K562 (cell line): ENCODE data around the gene TTC27. TPM values are rescaled to one million over a fixed set of nuclear protein-coding genes. Genes with fewer than 3 reads are reported as not detected.

ENCODE experiments used
- CHD7 ChIP-seq: fragments of 200-600 bp; sonication (generic); IDR thresholded peaks from one replicate; pipeline ENCODE4 v1.6.1; 2012; ENCODE audit warnings: mild to moderate bottlenecking, low read depth, low read length, inconsistent platforms
- ESRRA ChIP-seq: fragments of 450-650 bp; IDR thresholded peaks from 2 replicates; pipeline ENCODE4 v1.6.1; 2014; ENCODE audit warnings: low read depth, mild to moderate bottlenecking, moderate library complexity, borderline replicate concordance
- ID3 ChIP-seq, 2 experiments: fragments of 250-450 bp in 1 of 2; fragments of 450-650 bp in 1 of 2; sonication (Bioruptor Pico) in 1 of 2; IDR thresholded peaks; 2 replicates each; pipeline versions ENCODE4 v1.6.1 to v1.8.0; 2016 to 2021; ENCODE audit warnings: mild to moderate bottlenecking in 2 of 2, moderate library complexity in 2 of 2, missing compliant biosample characterization in 1 of 2, missing genetic modification characterization in 1 of 2
- KAT2B ChIP-seq: IDR thresholded peaks from one replicate; pipeline ENCODE4 v1.6.1; 2012; ENCODE audit warnings: low read depth, mild to moderate bottlenecking, control low read depth, inconsistent platforms, low read length, moderate library complexity
- NELFE ChIP-seq: IDR thresholded peaks from 2 replicates; pipeline ENCODE4 v1.6.1; 2011; ENCODE audit warnings: mild to moderate bottlenecking; ENCODE audit not compliant: insufficient read depth, insufficient read length
- NR3C1 ChIP-seq: sonication (generic); formaldehyde crosslinking; IDR thresholded peaks from 2 replicates; pipeline ENCODE4 v1.8.1; 2022; ENCODE audit warnings: missing genetic modification reagents
- RFX5 ChIP-seq: IDR thresholded peaks from 2 replicates; pipeline ENCODE4 v1.6.1; 2011; ENCODE audit warnings: low read depth, mild to moderate bottlenecking, improper control_type of control experiment, low read length
- TBL1XR1 ChIP-seq, 2 experiments: IDR thresholded peaks; 2 replicates each; pipeline ENCODE4 v1.6.1; 2012; ENCODE audit warnings: improper control_type of control experiment in 2 of 2, low read length in 2 of 2, mild to moderate bottlenecking in 1 of 2
- TCF3 ChIP-seq: sonication (generic); formaldehyde crosslinking; IDR thresholded peaks from 2 replicates; pipeline ENCODE4 v1.4.0; 2020; ENCODE audit warnings: mild to moderate bottlenecking, missing genetic modification reagents
- THAP12 ChIP-seq: fragments of 250-450 bp; sonication (Bioruptor Pico); IDR thresholded peaks from 2 replicates; pipeline ENCODE4 v1.9.0; 2021; ENCODE audit warnings: mild to moderate bottlenecking, inconsistent platforms
- ZNF121 ChIP-seq: sonication (generic); formaldehyde crosslinking; conservative IDR thresholded peaks from 2 replicates; pipeline ENCODE4 v1.8.0; 2022; ENCODE audit warnings: missing genetic modification reagents
- ZNF146 ChIP-seq: IDR thresholded peaks from one replicate; pipeline ENCODE4 v1.6.1; 2018; ENCODE audit warnings: missing compliant biosample characterization; ENCODE audit not compliant: unreplicated experiment
- ZNF431 ChIP-seq: sonication (generic); formaldehyde crosslinking; IDR thresholded peaks from 2 replicates; pipeline ENCODE4 v1.8.0; 2022; ENCODE audit warnings: mild to moderate bottlenecking, missing genetic modification reagents
- polyA plus RNA-seq, 8 experiments: library from polyadenylated mRNA; depleted of rRNA in 4 of 8; stranded (reverse) in 5 of 8; unstranded in 3 of 8; fragments of >200 nt; fragmentation: Nextera tagmentation in 2 of 8; fragmentation: Illumina TruSeq in 1 of 8; extraction: Ambion mirVana in 2 of 8; extraction: Trizol in 1 of 8; gene quantifications; 2 replicates each; pipeline versions ENCODE4 v1.2.1 to v1.2.3, GENCODE V29; 2011 to 2014; ENCODE audit warnings: inconsistent platforms in 1 of 8, missing spikeins in 1 of 8
- total RNA-seq, 7 experiments: library from RNA; depleted of rRNA in 6 of 7; stranded (reverse); fragments of >200 nt in 6 of 7; fragmentation: Illumina TruSeq in 2 of 7; extraction: Trizol in 2 of 7; gene quantifications; 2 replicates each; pipeline versions ENCODE4 v1.2.1 to v1.2.3, GENCODE V29; 2011 to 2021; ENCODE audit warnings: low replicate concordance in 1 of 7

Gene TTC27
- total and polyA plus RNA-seq, 9 of the 15 experiments (the other 6 are each of a cell fraction or from before 2014, with no cell fraction given) = 44.3 to 93.4 (median 57.3) TPM

DNA sequence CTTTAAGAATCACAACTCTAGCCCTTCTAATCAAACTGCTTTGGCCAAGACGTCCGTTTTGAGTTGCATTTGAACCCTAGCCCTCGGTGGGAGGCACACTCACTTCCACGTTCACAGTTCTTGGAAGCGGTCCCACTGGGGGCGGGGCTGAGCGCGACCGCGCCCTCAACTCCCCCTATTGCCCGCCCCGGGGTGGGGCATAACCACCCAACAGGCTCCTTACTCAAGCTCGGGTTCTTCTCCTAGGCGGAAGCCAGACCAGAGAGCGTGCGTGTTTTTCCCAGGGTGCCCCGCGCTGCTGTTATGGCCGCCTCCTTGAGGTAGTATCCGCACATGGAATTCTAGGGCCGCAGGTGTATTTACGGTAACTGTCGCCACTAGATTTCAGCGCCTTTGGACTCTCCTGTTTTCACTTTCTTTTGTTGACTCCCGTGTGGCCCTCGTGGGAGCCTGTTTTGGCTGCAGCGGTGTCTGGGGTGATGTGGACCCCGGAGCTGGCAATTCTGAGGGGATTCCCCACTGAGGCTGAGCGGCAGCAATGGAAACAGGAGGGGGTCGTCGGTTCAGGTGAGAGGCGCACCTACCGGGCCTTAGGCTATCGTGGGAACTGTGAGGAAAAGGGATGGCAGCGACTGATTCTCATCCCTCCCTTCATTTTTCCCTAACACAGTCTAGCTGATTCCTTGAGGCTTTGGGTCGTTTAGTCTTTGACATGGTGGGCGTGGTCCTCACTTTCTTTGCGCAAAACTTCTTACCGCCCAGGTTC lies at the start of gene TTC27 (continued):
- TF ChIP-seq THAP12 (CRISPR knock-in tag) (no peak), TCF3 (CRISPR knock-in tag) (no peak), NELFE (no peak), RFX5 (no peak), ZNF121 (CRISPR knock-in tag) (no peak), ID3 (CRISPR knock-in tag; IDR thresholded peaks at IDR 0.05) (no peak), ID3 (tag; IDR thresholded peaks at IDR 0.05) (no peak), CHD7 (peak; percentile 96), ZNF431 (CRISPR knock-in tag) (0 out of 2 replicates have a peak, but pooled peaks have one; percentile 33), ZNF146 (CRISPR knock-in tag) (no peak), ESRRA (no peak; the same call in 1 of the 2 replicates), NR3C1 (no peak), KAT2B (no peak), TBL1XR1 (IDR thresholded peaks at IDR 0.05; ENCODE audit: low read length in 2 of 2) (no peak; a peak in 1 of 4 replicates)
